SU-DHL-6 (cell line): ENCODE measurements around the gene WDR7.

Source experiments
- CTCF ChIP-seq: fragments of 200-600 bp; sonication (generic); IDR thresholded peaks from one replicate; pipeline ENCODE4 v1.5.1; 2017; ENCODE audit warnings: antibody characterized with exemption, mild to moderate bottlenecking, low read length, moderate library complexity; ENCODE audit not compliant: insufficient read depth, poor library complexity, severe bottlenecking
- EZH2phosphoT487 ChIP-seq: fragments of 200-600 bp; sonication (generic), shearing (Covaris generic); conservative IDR thresholded peaks from 2 replicates; pipeline ENCODE4 v1.6.1; 2018; ENCODE audit warnings: mild to moderate bottlenecking, antibody characterized with exemption, low read length, moderate library complexity, mixed read lengths

- no peak for TF ChIP-seq CTCF
- no peak for TF ChIP-seq EZH2phosphoT487
Measured at GRCh38 chr18:57075716-57076400, 424.7 kb downstream of the WDR7 start.
